ENCODE data around the gene PDGFB.

GRCh38 chr22:39208013-39208680 is 36.6 kb downstream of the PDGFB start:
- no peak for TF ChIP-seq YY1 (IDR thresholded peaks at IDR 0.05; ENCODE audit: extremely low read depth, insufficient replicate concordance, low read depth, low read length)
- TF ChIP-seq ZNF274 (IDR thresholded peaks at IDR 0.05; ENCODE audit: low read depth, low read length), result no peak
- no peak for TF ChIP-seq MAX (IDR thresholded peaks at IDR 0.05)
- no peak for TF ChIP-seq CTCF (IDR thresholded peaks at IDR 0.05 in 2 of 3, conservative IDR thresholded peaks at IDR 0.05 in 1 of 3; ENCODE audit: borderline replicate concordance in 1 of 3, insufficient read depth in 1 of 3, low read depth in 2 of 3, low read length in 2 of 3)
- no peak for TF ChIP-seq EZH2 (IDR thresholded peaks at IDR 0.05)
- TF ChIP-seq POLR2AphosphoS5 (IDR thresholded peaks at IDR 0.05; ENCODE audit: low read depth, low read length), result no peak
- no peak for TF ChIP-seq SIN3A (IDR thresholded peaks at IDR 0.05; ENCODE audit: low read depth)

Data from HCT116 (cell line).